CD1c-positive myeloid dendritic cell (primary cell): ENCODE results near the gene GIPR.

ENCODE experiments used
- DNase-seq: peaks from one replicate; pipeline ENCODE4 v3.0.0-alpha.2; 2016; ENCODE audit errors: extremely low spot score

Gene GIPR

GRCh38 chr19:45730368-45731288 lies 62.6 kb downstream of the GIPR start, which contains the start of gene FBXO46:
Gene FBXO46, minus strand, starts transcription at chr19:45730896. Its CDS starts 17,401 bp downstream, at chr19:45713495.
- peak; percentile 97 for DNase-seq
